IMR-90 (cell line): ENCODE results near the gene CYTH1.

Source experiments
- BHLHE40 ChIP-seq: fragments of 150-350 bp; IDR thresholded peaks from 2 replicates; pipeline ENCODE4 v1.6.1; 2016; ENCODE audit warnings: mild to moderate bottlenecking, low read depth, low read length
- CEBPB ChIP-seq: IDR thresholded peaks from 2 replicates; pipeline ENCODE4 v1.6.1; 2012; ENCODE audit warnings: low read depth, low read length, improper control_type of control experiment
- CHD1 ChIP-seq: IDR thresholded peaks from 2 replicates; pipeline ENCODE4 v1.6.1; 2012; ENCODE audit warnings: low read depth, low read length, improper control_type of control experiment
- FOS ChIP-seq: fragments of 150-350 bp; IDR thresholded peaks from 2 replicates; pipeline ENCODE4 v1.6.1; 2016; ENCODE audit warnings: low read depth, low read length
- MAFK ChIP-seq: IDR thresholded peaks from 2 replicates; pipeline ENCODE4 v1.6.1; 2012; ENCODE audit warnings: low read depth, low read length, improper control_type of control experiment
- MXI1 ChIP-seq: IDR thresholded peaks from 2 replicates; pipeline ENCODE4 v1.6.1; 2012; ENCODE audit warnings: low read depth, mild to moderate bottlenecking, low read length, moderate library complexity, borderline replicate concordance
- POLR2A ChIP-seq: IDR thresholded peaks from 2 replicates; pipeline ENCODE4 v1.6.1; 2012; ENCODE audit warnings: mild to moderate bottlenecking, low read depth, low read length
- RAD21 ChIP-seq: IDR thresholded peaks from 2 replicates; pipeline ENCODE4 v1.6.1; 2012; ENCODE audit warnings: low read length, improper control_type of control experiment
- RFX5 ChIP-seq: IDR thresholded peaks from 2 replicates; pipeline ENCODE4 v1.8.0; 2012; ENCODE audit warnings: low read depth, mild to moderate bottlenecking, low read length, moderate library complexity
- TF ChIP-seq, protein P1 (sequence below): conservative IDR thresholded peaks from 2 replicates; pipeline ENCODE4 v1.5.1; 2012; ENCODE audit warnings: mild to moderate bottlenecking, low read depth, low read length, improper control_type of control experiment

DNA sequence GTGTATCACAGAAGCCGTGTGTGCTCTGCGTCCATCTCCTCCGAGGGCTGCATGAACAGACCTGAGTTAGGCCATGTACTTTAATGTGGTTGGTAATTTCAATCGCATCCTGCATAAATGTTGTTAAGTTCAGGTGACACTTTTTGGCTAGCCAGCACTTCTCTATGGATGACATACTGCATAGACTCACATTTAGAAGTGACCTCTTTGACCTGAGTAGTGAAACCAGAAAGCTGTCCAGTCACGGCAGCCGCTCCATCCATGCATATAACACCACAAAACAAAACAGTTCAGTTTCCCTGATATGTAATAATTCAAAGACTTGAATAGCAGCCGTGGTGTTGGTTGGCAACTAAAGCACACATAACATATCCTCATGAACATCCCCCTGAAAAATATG is 94.1 kb downstream of the CYTH1 start:
- TF ChIP-seq CEBPB (no peak), RFX5 (no peak), FOS (no peak), BHLHE40 (no peak), RAD21 (no peak), POLR2A (no peak), MAFK (no peak), CHD1 (no peak), MXI1 (no peak)
- TF ChIP-seq, protein P1, sequence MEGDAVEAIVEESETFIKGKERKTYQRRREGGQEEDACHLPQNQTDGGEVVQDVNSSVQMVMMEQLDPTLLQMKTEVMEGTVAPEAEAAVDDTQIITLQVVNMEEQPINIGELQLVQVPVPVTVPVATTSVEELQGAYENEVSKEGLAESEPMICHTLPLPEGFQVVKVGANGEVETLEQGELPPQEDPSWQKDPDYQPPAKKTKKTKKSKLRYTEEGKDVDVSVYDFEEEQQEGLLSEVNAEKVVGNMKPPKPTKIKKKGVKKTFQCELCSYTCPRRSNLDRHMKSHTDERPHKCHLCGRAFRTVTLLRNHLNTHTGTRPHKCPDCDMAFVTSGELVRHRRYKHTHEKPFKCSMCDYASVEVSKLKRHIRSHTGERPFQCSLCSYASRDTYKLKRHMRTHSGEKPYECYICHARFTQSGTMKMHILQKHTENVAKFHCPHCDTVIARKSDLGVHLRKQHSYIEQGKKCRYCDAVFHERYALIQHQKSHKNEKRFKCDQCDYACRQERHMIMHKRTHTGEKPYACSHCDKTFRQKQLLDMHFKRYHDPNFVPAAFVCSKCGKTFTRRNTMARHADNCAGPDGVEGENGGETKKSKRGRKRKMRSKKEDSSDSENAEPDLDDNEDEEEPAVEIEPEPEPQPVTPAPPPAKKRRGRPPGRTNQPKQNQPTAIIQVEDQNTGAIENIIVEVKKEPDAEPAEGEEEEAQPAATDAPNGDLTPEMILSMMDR: no peak
